Lung microvascular endothelial cell (primary cell): ENCODE data around the gene MKNK1. TPM values are rescaled to one million over a fixed set of nuclear protein-coding genes. Genes with fewer than 3 reads are reported as not detected.
A peak's percentile ranks its signal among the peaks of the same experiment; 100 is the strongest.
"Not testable (repeated sequence)": the region's sequence is repeated elsewhere in the genome, so short reads cannot be mapped to it uniquely, and the experiment has no call there.

Source experiments
- DNase-seq, 2 donors: peaks; one replicate each; pipeline versions ENCODE4 v3.0.0 to v3.0.0-alpha.2; 2010; ENCODE audit warnings: low read depth in 2 of 2
- total RNA-seq: library from RNA; depleted of rRNA; stranded (reverse); fragments of >200 nt; gene quantifications from 2 replicates; pipeline ENCODE4 v1.2.1, GENCODE V29; 2014

Gene MKNK1
- 11.8 and 12.1 TPM in 2 replicates for total RNA-seq

- DNase-seq: peak; percentile 95 to 97
These were observed at the start of gene MKNK1 for GRCh38 chr1:46603858-46604549. Gene MKNK1, minus strand, starts transcription at chr1:46604268. Its CDS starts 20,941 bp downstream, at chr1:46583327.

- DNase-seq: no peak
These were observed 49.4 kb upstream of the MKNK1 start for GRCh38 chr1:46653405-46653958.

DNA sequence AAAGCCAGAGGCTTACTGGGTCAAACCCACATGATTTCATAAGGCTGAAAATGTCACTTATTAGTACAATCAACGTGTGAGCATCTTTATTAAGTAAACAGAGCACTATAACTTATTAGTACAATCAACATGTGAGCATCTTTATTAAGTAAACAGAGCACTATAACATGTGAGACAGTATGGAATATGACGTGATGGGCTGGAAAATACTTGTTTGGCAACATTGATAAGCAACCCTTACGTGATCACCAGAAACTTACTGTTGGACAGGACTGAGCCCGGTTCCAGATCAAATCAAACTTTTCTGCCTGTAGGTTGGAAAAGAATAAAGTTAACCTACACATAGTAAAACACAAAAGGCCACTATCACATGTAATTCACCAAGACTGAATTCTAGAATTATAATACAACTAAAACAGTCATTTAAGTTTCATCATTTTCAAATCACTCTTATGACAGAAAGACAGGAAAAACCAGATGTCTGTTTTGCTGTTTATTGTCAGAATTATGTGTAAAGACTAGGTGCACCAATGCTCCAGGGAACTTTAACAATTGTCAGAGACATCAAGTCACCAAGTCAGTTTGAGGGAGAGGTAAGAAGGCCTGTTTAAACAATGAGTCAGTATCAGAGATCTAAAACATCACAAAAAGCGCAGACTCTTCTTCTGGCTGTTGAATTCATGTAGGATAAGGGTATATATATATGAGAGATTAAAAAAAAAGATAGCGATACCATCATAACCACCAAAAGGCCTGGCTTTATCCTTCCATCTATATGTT, 48.4 kb upstream of the MKNK1 start:
- no peak for DNase-seq

- DNase-seq: not testable (repeated sequence)
These were observed 47.1 kb upstream of the MKNK1 start for GRCh38 chr1:46651152-46651551.

DNA sequence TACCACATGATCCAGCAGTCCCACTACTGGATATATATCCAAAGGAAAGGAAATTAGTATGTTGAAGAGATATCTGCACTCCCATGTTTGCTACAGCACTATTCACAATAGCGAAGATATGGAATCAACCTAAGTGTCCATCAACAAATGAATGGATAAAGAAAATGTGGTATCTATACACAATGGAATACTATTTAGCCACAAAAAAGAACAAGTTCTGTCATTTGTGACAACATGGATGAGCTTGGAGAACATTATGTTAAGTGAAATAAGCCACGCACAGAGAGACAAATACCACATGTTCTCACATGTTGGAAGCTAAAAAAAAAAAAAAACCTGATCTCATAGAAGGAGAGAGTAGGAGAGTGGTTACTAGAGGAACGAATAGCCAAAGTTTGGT, 46.4 kb upstream of the MKNK1 start:
- DNase-seq: no peak

DNA sequence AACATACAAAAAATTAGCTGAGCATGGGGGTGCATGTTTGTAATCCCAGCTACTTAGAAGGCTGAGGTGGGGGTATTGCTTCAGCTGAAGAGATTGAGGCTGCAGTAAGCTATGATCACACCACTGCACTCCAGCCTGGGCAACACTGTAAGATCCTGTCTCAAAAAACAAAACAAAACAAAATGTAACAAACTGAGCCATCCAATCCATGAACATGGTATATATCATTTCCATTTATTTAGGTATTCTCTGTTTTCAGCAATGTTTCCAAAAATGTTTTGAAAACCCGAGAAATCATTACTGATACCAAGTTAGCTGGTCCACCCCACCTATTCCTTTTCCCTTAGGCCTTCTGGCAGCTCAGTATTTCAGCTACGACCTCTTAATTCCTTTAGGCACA, 45.7 kb upstream of the MKNK1 start:
- no peak for DNase-seq

DNA sequence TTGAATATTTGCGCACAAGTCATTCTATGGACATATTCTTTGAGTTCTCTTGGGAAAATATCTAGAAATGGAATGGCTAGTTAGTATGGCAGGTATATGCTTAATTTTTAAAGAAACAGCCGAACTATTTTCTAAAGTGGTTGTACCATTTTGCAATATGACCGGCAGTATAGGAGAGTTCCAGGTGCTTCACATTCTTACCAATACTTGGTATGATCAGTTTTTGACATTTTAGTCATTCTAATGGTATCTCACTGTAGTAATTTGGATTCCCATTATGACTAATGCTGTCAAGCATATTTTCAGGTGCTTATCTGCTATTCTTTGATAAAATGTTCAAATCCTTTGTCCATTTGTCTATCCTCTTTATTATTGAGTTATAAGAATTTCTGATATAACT, 43.5 kb upstream of the MKNK1 start:
- DNase-seq: no peak

DNA sequence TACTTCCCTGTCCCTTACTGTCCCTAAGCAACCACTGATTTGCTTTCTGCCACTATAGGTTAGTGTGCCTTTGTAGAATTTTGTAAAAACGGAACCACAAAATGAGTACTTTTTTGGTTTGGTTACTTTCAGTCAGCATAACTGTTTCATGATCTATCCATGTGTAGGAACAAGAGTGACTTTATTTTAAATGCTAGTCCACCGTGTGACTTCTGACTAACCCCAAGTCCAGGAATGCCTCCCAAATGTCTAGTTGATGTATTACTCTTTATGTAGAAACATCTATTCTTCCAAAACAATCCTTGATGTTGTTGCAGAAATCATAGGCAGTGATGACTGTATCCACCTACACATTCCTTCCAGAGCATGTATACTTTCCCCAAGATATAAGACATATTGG, 42.8 kb upstream of the MKNK1 start:
- no peak for DNase-seq

DNA sequence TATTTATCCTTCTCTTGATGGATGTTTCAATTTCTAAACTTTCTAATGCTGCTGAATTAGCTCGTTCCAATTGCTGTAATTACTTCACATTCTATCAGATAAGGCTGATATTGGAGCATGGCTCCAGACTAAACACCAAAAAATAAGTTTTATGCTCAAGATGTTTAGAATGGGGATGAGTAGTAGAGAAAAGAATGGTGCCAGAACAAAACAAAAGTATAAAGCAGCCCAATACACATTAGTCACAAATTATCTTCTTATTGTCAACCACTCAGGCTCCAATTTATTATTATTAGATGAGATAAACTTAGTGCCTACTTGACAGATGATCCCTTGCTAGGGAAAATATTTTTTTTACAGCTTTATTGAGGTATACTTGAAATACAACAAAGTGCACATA, 42.3 kb upstream of the MKNK1 start:
- no peak for DNase-seq

- no peak for DNase-seq
These were observed 41.7 kb upstream of the MKNK1 start for GRCh38 chr1:46645815-46646214.

- peak; percentile 69 to 72 for DNase-seq
These were observed 39.3 kb upstream of the MKNK1 start for GRCh38 chr1:46643368-46643775.

- DNase-seq: no peak
These were observed 38.1 kb upstream of the MKNK1 start for GRCh38 chr1:46642115-46642680.

- no peak for DNase-seq
These were observed 35.5 kb upstream of the MKNK1 start for GRCh38 chr1:46639547-46639946.

- DNase-seq: no peak
These were observed 34.9 kb upstream of the MKNK1 start for GRCh38 chr1:46638921-46639320.

- no peak for DNase-seq
These were observed 33.5 kb upstream of the MKNK1 start for GRCh38 chr1:46637444-46638083.

DNA sequence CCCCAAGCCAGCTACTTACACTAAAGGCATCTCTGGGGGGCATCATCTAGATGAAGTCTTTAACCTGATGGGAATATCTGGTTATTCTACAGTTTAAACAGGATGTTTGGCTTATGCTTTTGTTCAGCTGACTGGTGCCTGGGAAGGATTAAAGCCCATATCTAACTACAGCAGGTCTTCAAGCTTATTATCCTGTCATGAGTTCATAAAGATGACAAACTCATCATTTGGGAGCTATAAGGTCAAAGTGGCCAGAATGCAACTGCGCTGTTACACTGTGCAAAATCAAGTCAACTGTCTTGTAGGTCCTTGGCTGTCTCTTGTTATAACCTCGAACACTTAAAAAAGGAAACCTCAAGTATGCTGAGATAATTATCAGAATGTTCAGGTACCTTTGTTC, 31.1 kb upstream of the MKNK1 start:
- DNase-seq: no peak

GRCh38 chr1:46630719-46631118, 26.7 kb upstream of the MKNK1 start:
- DNase-seq: no peak

DNA sequence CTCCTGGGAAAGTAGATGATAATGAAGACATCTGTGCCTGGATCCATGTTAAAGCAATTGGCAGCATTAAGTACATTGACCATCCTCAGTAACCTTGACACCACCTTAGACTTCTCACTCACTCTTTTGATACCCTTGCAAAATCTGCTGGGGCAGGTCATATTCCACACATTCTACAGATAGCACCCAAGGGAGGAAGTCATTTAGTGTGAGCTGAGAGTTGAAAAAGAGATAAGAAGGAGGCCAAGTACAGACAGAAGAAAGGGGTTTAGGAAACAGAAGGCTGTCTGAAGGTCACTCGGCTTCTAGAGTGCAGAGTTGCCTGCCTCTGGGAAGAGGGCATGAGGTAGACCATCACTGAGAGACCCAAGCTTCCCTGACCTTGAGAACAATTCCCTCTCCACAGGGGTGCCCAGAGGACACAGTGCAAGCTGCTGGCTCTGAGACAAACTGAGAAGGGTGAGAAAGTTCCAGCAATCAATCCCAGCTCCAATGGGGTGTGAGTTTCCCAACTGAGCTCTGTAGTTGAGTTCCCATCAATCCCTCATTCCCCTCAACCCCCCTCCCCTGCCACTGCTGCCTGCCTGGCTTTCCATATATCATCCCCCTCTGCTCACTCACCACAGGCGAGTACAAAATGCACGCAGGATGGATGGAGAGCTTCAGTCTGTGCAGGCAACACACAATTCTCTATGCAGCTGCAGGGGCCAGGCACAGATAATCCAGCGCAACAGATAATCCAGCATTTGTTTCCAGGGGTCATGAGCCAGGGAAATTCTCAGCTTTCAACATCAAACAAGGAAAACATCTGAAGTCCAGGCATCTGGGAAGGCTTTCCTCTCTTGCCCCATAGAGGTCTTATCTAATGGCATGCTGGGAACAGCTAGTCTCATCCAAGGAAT, 19.9 kb upstream of the MKNK1 start:
- DNase-seq: no peak

GRCh38 chr1:46622344-46622743, 18.3 kb upstream of the MKNK1 start:
- DNase-seq: peak; percentile 56 to 67

GRCh38 chr1:46621930-46622329, 17.9 kb upstream of the MKNK1 start:
- no peak for DNase-seq
